Tibial nerve (tissue), 4 donors: ENCODE measurements around the gene ACTR3C.

ENCODE experiments used
- EP300 ChIP-seq, 2 donors: sonication (generic); formaldehyde crosslinking; IDR thresholded peaks; one replicate each; pipeline ENCODE4 v1.6.1; 2017; ENCODE audit warnings: antibody characterized with exemption in 2 of 2, mild to moderate bottlenecking in 1 of 2
- POLR2A ChIP-seq, 2 donors: fragments of 450-650 bp; IDR thresholded peaks; one replicate each; pipeline ENCODE4 v1.6.1; 2017; ENCODE audit warnings: antibody characterized with exemption in 2 of 2, mild to moderate bottlenecking in 2 of 2, moderate library complexity in 2 of 2
- TF ChIP-seq, protein P1 (sequence below), 5 experiments: fragments of 200-600 bp in 3 of 5; fragments of 450-650 bp in 2 of 5; sonication (generic) in 3 of 5; IDR thresholded peaks; one replicate each; pipeline ENCODE4 v1.5.1; 2016 to 2019; ENCODE audit warnings: antibody characterized with exemption in 5 of 5, mild to moderate bottlenecking in 3 of 5, moderate library complexity in 2 of 5

DNA sequence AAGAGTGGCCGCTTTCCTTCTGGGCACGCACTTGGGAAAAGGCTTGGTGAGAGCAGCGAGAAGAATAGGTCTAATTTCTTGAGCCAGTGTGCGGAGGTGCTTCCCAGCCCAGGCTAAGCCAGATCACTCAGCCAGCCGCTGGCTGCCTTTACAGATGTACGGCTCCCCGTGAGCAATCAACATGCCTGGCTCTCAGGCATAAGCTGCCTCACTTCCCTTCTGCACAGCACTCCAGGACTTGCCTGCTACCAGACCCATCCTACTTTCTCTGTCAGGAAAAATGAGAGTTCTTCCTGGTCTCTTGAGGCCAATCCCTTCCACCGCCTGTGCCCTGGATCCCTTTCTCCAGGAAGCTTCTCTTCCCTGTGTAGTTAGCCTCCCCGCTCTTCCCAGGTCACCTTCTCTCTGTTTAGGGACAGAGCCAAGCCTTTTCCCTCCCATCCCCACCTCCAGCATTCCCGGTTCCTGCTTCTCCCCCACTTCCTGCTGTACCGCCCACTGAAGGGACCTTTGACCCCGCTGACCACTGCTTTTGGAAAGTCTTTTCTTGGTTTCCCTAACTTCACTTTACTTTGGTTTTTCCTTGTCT lies 1.1 kb upstream of the ACTR3C start:
- TF ChIP-seq, protein P1, sequence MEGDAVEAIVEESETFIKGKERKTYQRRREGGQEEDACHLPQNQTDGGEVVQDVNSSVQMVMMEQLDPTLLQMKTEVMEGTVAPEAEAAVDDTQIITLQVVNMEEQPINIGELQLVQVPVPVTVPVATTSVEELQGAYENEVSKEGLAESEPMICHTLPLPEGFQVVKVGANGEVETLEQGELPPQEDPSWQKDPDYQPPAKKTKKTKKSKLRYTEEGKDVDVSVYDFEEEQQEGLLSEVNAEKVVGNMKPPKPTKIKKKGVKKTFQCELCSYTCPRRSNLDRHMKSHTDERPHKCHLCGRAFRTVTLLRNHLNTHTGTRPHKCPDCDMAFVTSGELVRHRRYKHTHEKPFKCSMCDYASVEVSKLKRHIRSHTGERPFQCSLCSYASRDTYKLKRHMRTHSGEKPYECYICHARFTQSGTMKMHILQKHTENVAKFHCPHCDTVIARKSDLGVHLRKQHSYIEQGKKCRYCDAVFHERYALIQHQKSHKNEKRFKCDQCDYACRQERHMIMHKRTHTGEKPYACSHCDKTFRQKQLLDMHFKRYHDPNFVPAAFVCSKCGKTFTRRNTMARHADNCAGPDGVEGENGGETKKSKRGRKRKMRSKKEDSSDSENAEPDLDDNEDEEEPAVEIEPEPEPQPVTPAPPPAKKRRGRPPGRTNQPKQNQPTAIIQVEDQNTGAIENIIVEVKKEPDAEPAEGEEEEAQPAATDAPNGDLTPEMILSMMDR (IDR thresholded peaks at IDR 0.05) = no peak
- TF ChIP-seq POLR2A (IDR thresholded peaks at IDR 0.05) (no peak), EP300 (IDR thresholded peaks at IDR 0.05) (no peak)
